T47D (cell line): Measurements from ENCODE around the gene CBFA2T3.
"Not testable (repeated sequence)": the region's sequence is repeated elsewhere in the genome, so short reads cannot be mapped to it uniquely, and the experiment has no call there.

Experiments
- DNase-seq, 2 experiments: peaks; one replicate each; pipeline versions ENCODE4 v3.0.0 to v3.0.0-alpha.2; 2011 to 2012; ENCODE audit warnings: low read depth in 1 of 2, low spot score in 1 of 2
- JUND ChIP-seq: IDR thresholded peaks from 2 replicates; pipeline ENCODE4 v1.6.1; 2012; ENCODE audit warnings: low read depth
- in situ Hi-C: cut with HindIII; loops from 2 replicates; pipeline ENCODE4 v1.10.0; 2016; ENCODE audit warnings: low sequenced_read_pairs, low pct_unique_long_range_greater_than_20kb

Gene CBFA2T3

DNA sequence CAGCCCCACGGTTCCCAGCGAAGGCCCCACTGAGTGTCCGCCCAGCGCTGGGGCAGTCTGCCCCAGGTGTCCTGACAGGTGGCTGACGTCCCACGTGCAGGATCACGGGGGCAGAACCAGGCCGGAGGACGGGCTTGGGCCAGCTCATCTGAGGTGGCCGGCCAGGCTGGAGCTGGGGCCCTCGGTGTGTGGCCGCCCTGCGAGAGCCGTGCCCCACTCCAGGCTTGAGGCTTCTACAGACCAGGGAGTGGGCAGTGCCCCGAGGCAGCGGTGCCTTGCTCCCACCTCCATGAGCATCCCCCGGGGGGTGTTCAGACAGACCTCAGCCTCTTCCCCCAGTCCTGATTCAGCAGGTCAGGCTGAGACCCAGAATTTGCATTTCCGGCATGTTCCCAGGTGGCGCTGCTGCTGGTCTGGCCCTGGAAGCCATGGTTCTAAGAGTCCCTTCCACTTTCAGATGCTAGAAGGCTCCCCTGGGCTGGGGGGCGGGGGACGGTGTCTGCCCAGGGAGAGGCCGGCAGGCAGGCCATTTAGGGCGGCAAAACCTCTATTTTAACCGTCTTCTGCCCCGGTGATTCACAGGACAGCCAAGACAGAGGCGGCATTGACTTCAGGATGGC lies 75.2 kb downstream of the CBFA2T3 start:
- in situ Hi-C loops, result no loop called here
- no peak for TF ChIP-seq JUND
- DNase-seq, result no peak

GRCh38 chr16:88900662-88901052 lies 76.3 kb downstream of the CBFA2T3 start:
- DNase-seq, result no peak
- in situ Hi-C loops, result no loop called here
- TF ChIP-seq JUND, result no peak

GRCh38 chr16:88899901-88900661 lies 76.9 kb downstream of the CBFA2T3 start:
- TF ChIP-seq JUND, result no peak
- no peak for DNase-seq
- in situ Hi-C loops, result no loop called here

DNA sequence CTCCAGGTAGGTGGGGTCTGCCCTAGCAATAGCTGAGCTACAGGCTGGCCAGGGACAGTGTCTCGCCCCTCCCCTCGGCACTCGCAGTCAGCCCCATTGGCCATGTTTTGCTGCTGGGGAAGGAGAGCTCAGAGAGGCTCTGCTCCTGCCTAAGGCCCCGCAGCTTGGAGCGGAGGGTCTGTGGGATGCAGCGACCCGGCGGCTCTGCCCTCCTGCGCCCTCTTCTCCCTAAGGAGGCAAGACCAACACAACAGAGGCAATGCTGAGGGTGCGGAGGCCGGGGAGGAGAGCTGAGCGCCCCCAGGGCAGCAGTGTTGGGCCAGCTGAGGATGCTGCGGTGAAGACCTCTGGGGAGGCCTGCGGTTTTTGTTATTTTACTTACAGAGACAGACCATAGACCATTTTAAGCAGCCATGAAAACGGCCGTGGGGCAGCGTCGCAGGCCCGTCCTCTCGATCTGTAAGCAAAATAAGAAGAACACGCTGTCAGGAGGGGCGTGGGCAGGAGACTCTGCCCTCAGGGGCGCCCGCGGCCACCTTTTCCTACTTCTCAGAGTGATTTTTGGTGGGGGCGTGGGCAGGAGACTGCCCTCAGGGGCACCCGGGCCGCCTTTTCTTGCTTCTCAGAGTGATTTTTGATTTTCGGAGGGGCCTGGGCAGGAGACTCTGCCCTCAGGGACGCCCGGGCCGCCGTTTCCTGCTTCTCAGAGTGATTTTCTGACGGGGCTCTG lies 79.1 kb downstream of the CBFA2T3 start:
- in situ Hi-C loops, result no loop called here
- no peak for TF ChIP-seq JUND
- DNase-seq, result no peak

DNA sequence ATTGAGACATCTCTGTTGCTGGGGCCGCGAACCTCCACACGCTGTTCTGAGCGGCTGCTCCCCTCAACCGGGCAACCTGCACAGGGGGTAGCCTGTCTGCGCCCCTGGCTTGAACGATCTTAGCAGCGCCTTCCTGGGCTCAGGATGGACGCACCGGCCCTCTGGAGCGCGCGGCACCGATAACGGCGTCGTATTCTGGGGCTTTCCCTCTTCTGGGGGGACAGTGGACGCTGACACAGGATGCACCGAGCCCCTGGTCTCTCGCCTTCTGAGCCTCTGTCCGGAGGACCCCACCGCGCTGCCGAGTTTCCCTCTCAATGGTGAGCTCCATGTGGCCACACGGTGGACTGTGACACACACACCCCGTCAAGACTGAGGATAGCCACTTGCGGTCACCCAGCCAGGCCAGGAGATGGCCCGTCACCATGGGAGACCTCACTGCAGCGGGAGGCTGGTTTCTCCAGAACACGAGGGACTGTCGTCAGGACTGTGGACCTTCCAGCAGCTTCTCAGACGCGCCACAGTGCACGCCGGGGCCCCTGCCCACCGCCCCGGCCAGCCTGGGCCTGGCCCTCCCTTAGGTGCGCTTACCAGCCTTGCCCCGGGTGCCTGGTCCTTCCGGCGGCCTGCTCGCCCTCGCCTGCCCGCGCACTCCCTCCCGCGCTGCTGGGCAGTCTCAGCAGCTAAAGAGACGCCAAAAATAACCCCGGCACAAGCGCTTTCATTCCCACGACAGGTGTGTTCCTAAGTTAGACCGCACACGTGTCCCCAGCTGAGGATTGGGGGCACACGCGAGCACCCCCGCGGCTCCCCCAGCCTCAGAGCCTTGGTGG lies 80.6 kb downstream of the CBFA2T3 start:
- no peak for TF ChIP-seq JUND
- no peak for DNase-seq
- in situ Hi-C loops, result no loop called here

DNA sequence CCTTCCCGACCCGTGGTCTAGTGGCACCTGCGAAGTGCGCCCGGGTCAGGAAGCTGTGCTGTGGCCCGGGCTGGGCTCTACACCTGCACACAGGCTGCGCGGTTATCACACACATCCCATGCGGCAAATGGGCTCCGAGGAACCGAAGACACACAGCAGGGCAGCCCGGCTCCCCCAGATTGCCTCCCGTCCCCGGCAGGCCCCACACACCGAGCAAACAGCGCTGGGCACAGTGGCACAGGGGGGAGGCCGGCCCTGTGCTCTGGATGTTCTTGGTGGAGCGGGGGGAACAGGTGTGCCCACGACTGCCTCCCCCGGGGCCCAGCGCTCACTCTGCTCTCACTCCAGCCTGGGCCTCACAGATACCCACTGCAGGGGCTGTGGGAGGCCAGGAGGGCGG lies 81.7 kb downstream of the CBFA2T3 start:
- in situ Hi-C loops, result no loop called here
- no peak for DNase-seq
- TF ChIP-seq JUND, result no peak

GRCh38 chr16:88894681-88895300 lies 82.2 kb downstream of the CBFA2T3 start:
- TF ChIP-seq JUND, result no peak
- in situ Hi-C loops, result no loop called here
- no peak for DNase-seq

DNA sequence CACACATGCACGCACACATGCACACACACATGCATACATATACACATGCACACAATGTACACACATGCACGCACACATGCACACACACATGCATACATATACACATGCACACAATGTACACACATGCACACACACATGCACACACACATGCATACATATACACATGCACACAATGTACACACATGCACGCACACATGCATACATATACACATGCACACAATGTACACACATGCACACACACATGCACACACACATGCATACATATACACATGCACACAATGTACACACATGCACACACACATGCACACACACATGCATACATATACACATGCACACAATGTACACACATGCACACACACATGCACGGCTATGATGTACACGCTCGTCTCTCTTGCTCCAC lies 82.7 kb downstream of the CBFA2T3 start:
- in situ Hi-C loops, DNase-seq: not testable (repeated sequence)

GRCh38 chr16:88893127-88893968 lies 83.7 kb downstream of the CBFA2T3 start:
- in situ Hi-C loops, result no loop called here
- no peak for DNase-seq
- TF ChIP-seq JUND, result no peak

DNA sequence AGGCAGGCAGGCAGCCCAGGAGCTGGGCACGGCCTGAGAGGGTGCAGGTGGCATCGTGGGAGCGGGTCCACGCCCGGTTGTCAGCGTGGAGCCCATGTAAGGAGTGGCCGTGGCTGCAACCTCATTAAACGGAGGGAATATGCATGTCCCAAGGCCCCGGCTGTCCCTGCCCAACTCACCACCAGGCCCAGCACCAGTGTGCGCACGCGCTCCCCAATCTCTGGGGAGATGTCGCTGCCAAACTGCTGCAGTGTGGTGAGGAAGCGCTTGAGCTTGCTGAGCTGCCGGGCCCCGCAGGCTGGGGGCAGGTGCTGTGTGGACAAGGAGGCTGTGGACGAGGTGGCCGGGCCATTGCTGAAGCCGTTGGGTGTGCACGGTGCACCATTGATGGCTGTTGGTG lies 84.9 kb downstream of the CBFA2T3 start:
- no peak for DNase-seq
- in situ Hi-C loops, result no loop called here
- TF ChIP-seq JUND, result no peak

GRCh38 chr16:88891083-88891482 lies 85.9 kb downstream of the CBFA2T3 start:
- DNase-seq, result no peak
- in situ Hi-C loops, result no loop called here
- TF ChIP-seq JUND, result no peak

DNA sequence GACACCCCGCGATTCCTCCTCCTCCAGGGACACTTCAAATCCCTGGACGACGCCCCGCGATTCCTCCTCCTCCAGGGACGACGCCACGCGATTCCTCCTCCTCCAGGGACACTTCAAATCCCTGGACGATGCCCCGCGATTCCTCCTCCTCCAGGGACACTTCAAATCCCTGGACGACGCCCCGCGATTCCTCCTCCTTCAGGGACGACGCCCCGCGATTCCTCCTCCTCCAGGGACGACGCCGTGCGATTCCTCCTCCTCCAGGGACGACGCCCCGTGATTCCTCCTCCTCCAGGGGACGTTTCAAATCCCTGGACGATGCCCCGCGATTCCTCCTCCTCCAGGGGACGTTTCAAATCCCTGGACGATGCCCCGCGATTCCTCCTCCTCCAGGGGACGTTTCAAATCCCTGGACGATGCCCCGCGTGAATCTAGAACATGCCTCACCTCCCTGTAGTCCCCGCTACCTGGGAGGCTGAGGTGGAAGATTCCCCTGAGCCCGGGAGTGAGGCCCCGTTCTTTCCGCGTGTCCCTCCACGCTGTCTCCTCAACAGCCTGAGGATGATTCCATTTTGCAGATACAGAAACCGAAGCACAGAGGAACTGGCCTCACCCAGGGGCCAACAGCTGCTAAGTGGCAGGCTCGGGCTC lies 87.2 kb downstream of the CBFA2T3 start:
- in situ Hi-C loops, result not testable (repeated sequence)

More for the DNA sequence above, 87.2 kb downstream of the CBFA2T3 start:
- not testable (repeated sequence) for DNase-seq
